ENCODE results near the gene RAMACL.

Gene RAMACL

GRCh38 chr6:166598441-166599138 is 12.1 kb upstream of the RAMACL start:
- H3K27ac Mint-ChIP-seq (ENCODE audit: low read depth), result no peak overlapping the region
- no peak overlapping the region for H3K4me3 Mint-ChIP-seq
- no peaks in the 10 kb centered on the region for H3K9me3 Mint-ChIP-seq
- peaks cover 1% of the 10 kb centered on the region for H3K36me3 Mint-ChIP-seq (ENCODE audit: insufficient read depth)
- DNase-seq (ENCODE audit: low spot score in 2 of 2) (no peak), ATAC-seq (replicated peaks; ENCODE audit: extremely low read depth, poor library complexity, severe bottlenecking) (no peak)
- H3K4me1 Mint-ChIP-seq, result peaks cover 4% of the 10 kb centered on the region
- peaks cover 34% of the 10 kb centered on the region for H3K27me3 Mint-ChIP-seq

GRCh38 chr6:166597711-166598440 is 11.4 kb upstream of the RAMACL start:
- Mint-ChIP-seq H3K27ac (ENCODE audit: low read depth) (peak overlapping the region; percentile 11), H3K4me3 (no peak overlapping the region), H3K36me3 (ENCODE audit: insufficient read depth) (peaks cover 1% of the 10 kb centered on the region), H3K27me3 (peaks cover 27% of the 10 kb centered on the region), H3K9me3 (no peaks in the 10 kb centered on the region), H3K4me1 (peaks cover 4% of the 10 kb centered on the region)
- DNase-seq (ENCODE audit: low spot score in 2 of 2), result no peak
- no peak for ATAC-seq (replicated peaks; ENCODE audit: extremely low read depth, poor library complexity, severe bottlenecking)

- no peak overlapping the region for H3K4me3 Mint-ChIP-seq
- no peak for DNase-seq (ENCODE audit: low spot score in 2 of 2)
Observed at GRCh38 chr6:166596776-166597507, 10.5 kb upstream of the RAMACL start.

GRCh38 chr6:166595949-166596348 is 9.5 kb upstream of the RAMACL start:
- Mint-ChIP-seq H3K4me3 (no peak overlapping the region), H3K9me3 (no peaks in the 10 kb centered on the region), H3K36me3 (ENCODE audit: insufficient read depth) (peaks cover 1% of the 10 kb centered on the region), H3K4me1 (peaks cover 3% of the 10 kb centered on the region), H3K27me3 (peaks cover 14% of the 10 kb centered on the region), H3K27ac (ENCODE audit: low read depth) (no peak overlapping the region)
- ATAC-seq (replicated peaks; ENCODE audit: extremely low read depth, poor library complexity, severe bottlenecking), result no peak
- DNase-seq (ENCODE audit: low spot score in 2 of 2), result no peak

More at GRCh38 chr6:166596776-166597507, 10.5 kb upstream of the RAMACL start:
- Mint-ChIP-seq H3K4me1 (peaks cover 4% of the 10 kb centered on the region), H3K9me3 (no peaks in the 10 kb centered on the region), H3K27ac (ENCODE audit: low read depth) (peak overlapping the region; percentile 11), H3K27me3 (peaks cover 18% of the 10 kb centered on the region), H3K36me3 (ENCODE audit: insufficient read depth) (peaks cover 1% of the 10 kb centered on the region)
- no peak for ATAC-seq (replicated peaks; ENCODE audit: extremely low read depth, poor library complexity, severe bottlenecking)

DNA sequence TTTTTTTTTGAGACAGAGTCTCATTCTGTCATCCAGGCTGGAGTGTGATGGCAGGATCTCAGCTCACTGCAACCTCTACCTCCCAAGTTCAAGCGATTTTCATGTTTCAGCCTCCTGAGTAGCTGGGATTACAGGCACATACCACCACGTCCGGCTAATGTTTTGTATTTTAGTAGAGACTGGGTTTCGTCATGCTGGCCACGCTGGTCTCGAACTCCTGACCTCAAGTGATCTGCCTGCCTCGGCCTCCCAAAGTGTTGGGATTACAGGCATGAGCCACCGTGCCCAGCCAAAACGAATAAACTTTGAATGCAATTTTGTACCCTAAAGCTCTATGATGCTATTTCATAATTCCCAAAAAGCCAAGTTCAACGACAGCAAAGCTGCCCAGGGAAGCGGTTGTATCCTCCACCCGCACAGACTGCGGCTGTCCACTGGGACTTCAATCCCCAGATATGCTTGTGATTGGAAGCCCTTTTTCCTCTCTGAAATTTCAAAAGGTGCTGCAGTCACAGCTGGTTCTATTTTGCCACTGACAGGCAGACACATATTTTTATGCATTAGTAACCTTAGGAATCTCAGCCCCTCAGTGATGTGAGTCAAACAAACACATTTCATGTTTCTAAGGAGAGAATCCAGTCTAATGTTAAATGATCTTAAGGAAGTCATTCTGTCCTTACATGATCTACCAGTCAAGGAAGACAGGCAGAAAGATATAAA is 8.7 kb upstream of the RAMACL start:
- Mint-ChIP-seq H3K36me3 (ENCODE audit: insufficient read depth) (no peaks in the 10 kb centered on the region), H3K4me3 (no peak overlapping the region), H3K9me3 (no peaks in the 10 kb centered on the region), H3K27me3 (peaks cover 14% of the 10 kb centered on the region), H3K27ac (ENCODE audit: low read depth) (no peak overlapping the region), H3K4me1 (no peaks in the 10 kb centered on the region)
- ATAC-seq (replicated peaks; ENCODE audit: extremely low read depth, poor library complexity, severe bottlenecking) (no peak), DNase-seq (ENCODE audit: low spot score in 2 of 2) (no peak)

DNA sequence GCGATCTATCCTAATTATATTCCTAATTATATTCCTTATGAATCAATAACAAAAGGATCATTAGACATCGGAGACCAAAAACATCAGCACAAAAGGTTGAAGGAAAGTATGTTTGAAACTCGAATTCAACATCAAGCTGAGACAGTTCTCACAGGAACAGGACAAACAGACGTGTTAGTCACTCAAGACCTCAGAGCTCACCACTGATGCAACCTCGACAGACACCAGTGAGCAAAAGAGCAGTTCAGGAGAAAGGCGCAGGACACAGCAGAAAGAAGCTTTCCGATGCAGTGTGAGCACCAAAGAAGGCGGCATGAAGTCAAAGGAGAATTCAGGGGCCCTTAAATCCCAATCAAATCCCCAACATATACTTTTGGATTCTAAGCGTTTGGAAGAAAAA is 6.3 kb upstream of the RAMACL start:
- ATAC-seq (replicated peaks; ENCODE audit: extremely low read depth, poor library complexity, severe bottlenecking), result no peak
- Mint-ChIP-seq H3K36me3 (ENCODE audit: insufficient read depth) (no peaks in the 10 kb centered on the region), H3K4me3 (no peak overlapping the region), H3K9me3 (no peaks in the 10 kb centered on the region), H3K4me1 (no peaks in the 10 kb centered on the region), H3K27ac (ENCODE audit: low read depth) (no peak overlapping the region), H3K27me3 (peaks cover 23% of the 10 kb centered on the region)
- no peak for DNase-seq (ENCODE audit: low spot score in 2 of 2)

- Mint-ChIP-seq H3K27me3 (peaks cover 17% of the 10 kb centered on the region), H3K36me3 (ENCODE audit: insufficient read depth) (no peaks in the 10 kb centered on the region), H3K27ac (ENCODE audit: low read depth) (no peak overlapping the region), H3K9me3 (no peaks in the 10 kb centered on the region), H3K4me1 (no peaks in the 10 kb centered on the region), H3K4me3 (no peak overlapping the region)
- no peak for ATAC-seq (replicated peaks; ENCODE audit: extremely low read depth, poor library complexity, severe bottlenecking)
- no peak for DNase-seq (ENCODE audit: low spot score in 2 of 2)
Observed at GRCh38 chr6:166591961-166592520, 5.6 kb upstream of the RAMACL start.

- H3K27ac Mint-ChIP-seq (ENCODE audit: low read depth), result no peak overlapping the region
Observed at GRCh38 chr6:166591026-166591425, 4.5 kb upstream of the RAMACL start.

DNA sequence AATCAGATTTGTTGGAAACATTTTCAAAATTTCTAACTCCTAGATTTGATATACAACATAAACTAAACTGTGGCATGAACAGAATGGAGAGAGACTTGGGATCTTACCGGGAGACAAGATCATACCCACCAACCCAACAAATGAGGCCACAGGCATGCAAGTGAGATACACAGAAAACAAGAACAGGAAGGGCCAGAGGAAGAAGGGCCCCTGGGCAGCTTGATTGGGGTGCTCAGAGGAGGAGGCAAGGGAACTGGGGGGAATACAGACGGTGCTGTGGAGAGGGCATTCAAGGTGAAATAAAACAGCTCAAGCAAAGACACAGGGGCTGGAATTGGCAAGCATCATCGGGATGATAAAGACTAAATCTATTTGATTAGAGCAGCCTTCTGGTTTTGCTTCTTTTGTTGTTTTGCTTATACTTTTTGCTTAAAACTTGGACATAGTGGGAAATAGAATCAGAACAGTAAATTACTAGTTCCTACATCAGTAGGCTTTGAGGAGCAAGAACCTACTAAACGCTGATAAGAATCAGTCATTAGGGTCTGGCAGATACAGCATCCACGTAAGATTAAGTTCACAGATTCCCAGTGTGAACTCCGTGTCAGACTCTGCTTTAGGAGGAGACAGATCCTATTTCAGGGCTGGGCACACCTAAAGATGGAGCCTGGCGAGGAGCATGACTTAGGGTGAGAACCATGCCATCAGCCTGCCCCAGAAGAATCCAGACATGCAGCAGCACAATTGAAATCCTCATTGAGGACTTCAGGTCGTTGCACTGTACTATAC is 3.5 kb upstream of the RAMACL start:
- Mint-ChIP-seq H3K4me3 (no peak overlapping the region), H3K27me3 (peaks cover 10% of the 10 kb centered on the region), H3K4me1 (no peaks in the 10 kb centered on the region), H3K27ac (ENCODE audit: low read depth) (no peak overlapping the region), H3K9me3 (no peaks in the 10 kb centered on the region), H3K36me3 (ENCODE audit: insufficient read depth) (no peaks in the 10 kb centered on the region)
- ATAC-seq (replicated peaks; ENCODE audit: extremely low read depth, poor library complexity, severe bottlenecking) (no peak), DNase-seq (ENCODE audit: low spot score in 2 of 2) (no peak)

More at GRCh38 chr6:166591026-166591425, 4.5 kb upstream of the RAMACL start:
- Mint-ChIP-seq H3K4me3 (no peak overlapping the region), H3K27me3 (peaks cover 10% of the 10 kb centered on the region), H3K4me1 (no peaks in the 10 kb centered on the region), H3K9me3 (no peaks in the 10 kb centered on the region), H3K36me3 (ENCODE audit: insufficient read depth) (no peaks in the 10 kb centered on the region)
- DNase-seq (ENCODE audit: low spot score in 2 of 2), result no peak
- ATAC-seq (replicated peaks; ENCODE audit: extremely low read depth, poor library complexity, severe bottlenecking), result no peak

DNA sequence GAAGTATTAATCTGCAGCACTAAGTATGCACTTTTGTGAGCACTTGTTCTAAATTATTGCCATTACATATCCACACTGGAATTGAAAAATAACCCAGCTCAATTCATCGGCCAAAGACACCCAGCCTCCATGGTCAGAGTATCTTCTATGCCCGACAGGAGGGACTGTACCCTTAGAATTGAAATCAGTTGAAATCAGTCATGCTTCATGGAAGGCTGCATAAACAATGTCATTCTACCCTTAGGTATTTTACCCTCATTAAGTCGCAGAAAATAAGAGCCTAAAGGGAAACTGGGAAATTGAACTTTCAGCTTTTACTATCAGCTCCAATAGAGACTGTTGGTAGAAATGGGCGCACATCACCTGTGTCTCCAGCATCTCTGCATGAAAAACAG is 2.9 kb upstream of the RAMACL start:
- no peak overlapping the region for H3K4me3 Mint-ChIP-seq

DNA sequence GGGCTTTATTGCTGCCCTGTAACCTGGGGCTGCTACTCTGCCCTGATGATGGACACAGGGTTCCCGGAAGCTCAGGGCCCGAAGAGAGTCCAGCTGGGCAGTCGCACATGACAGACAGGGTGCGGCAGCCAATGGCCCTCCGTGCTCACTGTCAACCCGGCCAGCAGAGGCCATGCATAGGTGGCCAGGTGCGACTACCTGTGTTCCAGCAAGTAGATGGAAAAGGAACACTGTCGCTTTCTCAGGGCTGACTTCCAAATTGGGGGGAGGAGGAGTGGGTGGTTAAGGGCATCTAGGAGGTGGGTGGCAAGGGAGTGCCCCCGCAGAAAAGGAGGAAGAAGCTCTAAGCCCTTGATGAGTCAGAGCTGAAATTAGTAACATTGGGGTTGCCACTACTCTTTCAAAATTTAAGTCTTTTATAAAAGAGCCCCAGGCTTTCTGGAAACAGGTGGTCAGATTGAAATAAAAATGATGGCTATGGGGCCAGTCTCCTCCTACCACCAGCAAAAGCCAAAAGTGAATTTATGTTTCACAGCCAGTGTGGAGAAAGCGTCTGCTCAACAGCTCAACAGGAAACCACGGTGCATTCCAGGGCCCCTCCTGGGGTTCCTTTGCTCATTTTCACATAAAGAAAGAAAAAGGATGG is 2.3 kb upstream of the RAMACL start:
- Mint-ChIP-seq H3K4me1 (no peaks in the 10 kb centered on the region), H3K9me3 (no peaks in the 10 kb centered on the region), H3K27ac (ENCODE audit: low read depth) (no peak overlapping the region), H3K27me3 (peaks cover 10% of the 10 kb centered on the region), H3K4me3 (no peak overlapping the region), H3K36me3 (ENCODE audit: insufficient read depth) (no peaks in the 10 kb centered on the region)
- no peak for DNase-seq (ENCODE audit: low spot score in 2 of 2)
- no peak for ATAC-seq (replicated peaks; ENCODE audit: extremely low read depth, poor library complexity, severe bottlenecking)

More for the DNA sequence above, 2.9 kb upstream of the RAMACL start:
- no peak for DNase-seq (ENCODE audit: low spot score in 2 of 2)
- Mint-ChIP-seq H3K36me3 (ENCODE audit: insufficient read depth) (no peaks in the 10 kb centered on the region), H3K4me1 (no peaks in the 10 kb centered on the region), H3K9me3 (no peaks in the 10 kb centered on the region), H3K27ac (ENCODE audit: low read depth) (no peak overlapping the region), H3K27me3 (peaks cover 10% of the 10 kb centered on the region)
- no peak for ATAC-seq (replicated peaks; ENCODE audit: extremely low read depth, poor library complexity, severe bottlenecking)

Measured in central memory CD8-positive, alpha-beta T cell (primary cell).